ENCODE data around the gene ZIC4.

GRCh38 chr3:147398813-147399534 lies 7.4 kb downstream of the ZIC4 start:
- TF ChIP-seq CTCF (IDR thresholded peaks at IDR 0.05 in 8 of 11, conservative IDR thresholded peaks at IDR 0.05 in 3 of 11), result no peak
- no peak for TF ChIP-seq POLR2A (IDR thresholded peaks at IDR 0.05)
- TF ChIP-seq POLR2AphosphoS5 (IDR thresholded peaks at IDR 0.05), result no peak
